ENCODE measurements around the gene ANKRD40.

DNA sequence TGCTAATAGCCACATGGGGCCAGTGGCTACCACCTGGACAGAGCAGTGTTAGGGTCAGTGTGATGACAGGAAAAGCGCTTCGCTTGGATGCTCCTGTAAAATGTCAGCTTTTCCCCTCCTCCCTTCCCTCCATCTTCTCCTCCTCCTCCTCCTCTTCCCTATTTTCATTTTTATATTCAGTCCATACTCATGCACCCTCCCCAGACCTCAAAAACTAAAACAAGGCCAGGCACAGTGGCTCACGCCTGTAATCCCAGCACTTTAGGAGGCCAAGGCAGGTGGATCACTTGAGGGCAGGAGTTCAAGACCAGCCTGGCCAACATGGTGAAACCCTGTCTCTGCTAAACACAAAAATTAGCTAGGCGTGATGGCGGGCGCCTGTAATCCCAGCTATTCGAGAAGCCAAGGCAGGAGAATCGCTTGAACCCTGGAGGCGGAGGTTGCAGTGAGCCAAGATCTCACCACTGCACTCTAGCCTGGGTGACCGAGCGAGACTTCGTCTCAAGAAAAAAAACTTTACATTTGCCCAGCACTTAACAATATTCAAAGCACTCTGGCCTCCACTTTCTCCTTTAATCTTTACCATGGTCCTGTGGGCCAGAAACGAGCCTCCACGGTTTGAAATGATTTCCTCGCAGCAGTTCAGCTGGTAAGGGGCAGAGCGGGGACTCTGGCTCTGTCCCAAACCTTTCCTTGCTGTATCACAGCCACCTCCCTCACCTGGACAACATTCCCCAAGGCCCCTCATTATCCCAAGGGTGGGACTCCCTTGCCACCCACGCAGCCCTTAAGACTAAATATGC is 21.8 kb downstream of the ANKRD40 start:
- TF ChIP-seq CTCF (conservative IDR thresholded peaks at IDR 0.05) (no peak), EZH2 (IDR thresholded peaks at IDR 0.05; ENCODE audit: low read depth) (no peak)

Measured in PC-9 (cell line).